Esophagus muscularis mucosa (tissue), 3 donors: ENCODE data around the gene HSCB.

Source experiments
- POLR2A ChIP-seq: fragments of 450-650 bp; IDR thresholded peaks from one replicate; pipeline ENCODE4 v1.6.1; 2017; ENCODE audit warnings: antibody characterized with exemption, moderate library complexity, mild to moderate bottlenecking, low read depth
- POLR2AphosphoS5 ChIP-seq, 2 donors: sonication (generic); formaldehyde crosslinking; IDR thresholded peaks; one replicate each; pipeline ENCODE4 v1.6.1; 2017; ENCODE audit warnings: antibody characterized with exemption in 2 of 2
- TF ChIP-seq, protein P1 (sequence below), 3 experiments: fragments of 200-600 bp in 2 of 3; fragments of 450-650 bp in 1 of 3; sonication (generic) in 2 of 3; IDR thresholded peaks; one replicate each; pipeline ENCODE4 v1.5.1; 2017 to 2019; ENCODE audit warnings: antibody characterized with exemption in 3 of 3, mild to moderate bottlenecking in 2 of 3, moderate library complexity in 1 of 3

DNA sequence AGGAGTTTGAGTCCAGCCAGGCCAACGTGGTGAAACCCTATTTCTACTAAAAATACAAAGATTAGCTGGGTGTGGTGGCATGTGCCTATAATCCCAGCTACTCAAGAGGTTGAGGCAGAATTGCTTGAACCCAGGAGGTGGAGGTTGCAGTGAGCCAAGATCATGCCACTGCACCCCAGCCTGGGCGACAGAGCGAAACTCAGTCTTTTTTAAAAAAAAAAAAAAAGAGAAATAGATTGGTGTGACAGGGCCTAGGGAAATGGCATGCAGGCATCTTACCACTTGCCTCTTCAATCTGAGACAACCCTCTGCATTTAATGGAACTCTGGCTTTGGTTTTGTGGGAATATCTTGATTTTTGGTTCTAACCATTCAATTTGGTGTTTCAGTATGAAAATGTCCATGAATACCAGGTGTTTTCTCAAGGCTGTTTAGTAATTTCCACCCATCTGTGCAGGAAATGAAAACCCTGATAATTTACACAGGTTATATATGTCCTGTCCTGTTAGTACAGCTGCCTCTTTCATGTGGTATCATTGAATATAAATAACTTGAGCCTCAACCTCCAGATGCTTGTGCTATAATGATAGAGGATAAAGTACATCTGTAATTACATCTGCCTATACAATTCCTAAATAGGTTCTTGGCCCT is 50.1 kb downstream of the HSCB start:
- TF ChIP-seq, protein P1, sequence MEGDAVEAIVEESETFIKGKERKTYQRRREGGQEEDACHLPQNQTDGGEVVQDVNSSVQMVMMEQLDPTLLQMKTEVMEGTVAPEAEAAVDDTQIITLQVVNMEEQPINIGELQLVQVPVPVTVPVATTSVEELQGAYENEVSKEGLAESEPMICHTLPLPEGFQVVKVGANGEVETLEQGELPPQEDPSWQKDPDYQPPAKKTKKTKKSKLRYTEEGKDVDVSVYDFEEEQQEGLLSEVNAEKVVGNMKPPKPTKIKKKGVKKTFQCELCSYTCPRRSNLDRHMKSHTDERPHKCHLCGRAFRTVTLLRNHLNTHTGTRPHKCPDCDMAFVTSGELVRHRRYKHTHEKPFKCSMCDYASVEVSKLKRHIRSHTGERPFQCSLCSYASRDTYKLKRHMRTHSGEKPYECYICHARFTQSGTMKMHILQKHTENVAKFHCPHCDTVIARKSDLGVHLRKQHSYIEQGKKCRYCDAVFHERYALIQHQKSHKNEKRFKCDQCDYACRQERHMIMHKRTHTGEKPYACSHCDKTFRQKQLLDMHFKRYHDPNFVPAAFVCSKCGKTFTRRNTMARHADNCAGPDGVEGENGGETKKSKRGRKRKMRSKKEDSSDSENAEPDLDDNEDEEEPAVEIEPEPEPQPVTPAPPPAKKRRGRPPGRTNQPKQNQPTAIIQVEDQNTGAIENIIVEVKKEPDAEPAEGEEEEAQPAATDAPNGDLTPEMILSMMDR (IDR thresholded peaks at IDR 0.05): no peak
- TF ChIP-seq POLR2A: no peak
- no peak for TF ChIP-seq POLR2AphosphoS5 (IDR thresholded peaks at IDR 0.05)
